Brain microvascular endothelial cell (primary cell): ENCODE data around the gene PTEN.
"Not testable (repeated sequence)": the region's sequence is repeated elsewhere in the genome, so short reads cannot be mapped to it uniquely, and the experiment has no call there.

Experiments used
- DNase-seq: peaks from one replicate; pipeline ENCODE4 v3.0.0-alpha.2; 2020
- H3K27ac ChIP-seq: fragments of 250-450 bp; sonication (Bioruptor Pico); 2 replicates; pipeline ENCODE4 v1.5.1; 2020; ENCODE audit warnings: mild to moderate bottlenecking, moderate library complexity
- H3K27me3 ChIP-seq: fragments of 250-450 bp; sonication (Bioruptor Pico); replicated peaks from 2 replicates; pipeline ENCODE4 v1.5.1; 2020; ENCODE audit warnings: mild to moderate bottlenecking
- H3K36me3 ChIP-seq: fragments of 250-450 bp; sonication (Bioruptor Pico); replicated peaks from 2 replicates; pipeline ENCODE4 v1.5.1; 2020; ENCODE audit warnings: mild to moderate bottlenecking
- H3K4me3 ChIP-seq: 2 replicates; pipeline ENCODE4 v1.5.1; 2011; ENCODE audit warnings: low read depth, mild to moderate bottlenecking, control low read depth, low read length, moderate library complexity
- CTCF ChIP-seq: IDR thresholded peaks from 2 replicates; pipeline ENCODE4 v1.5.1; 2011; ENCODE audit warnings: low read depth, mild to moderate bottlenecking, moderate library complexity, low read length, control low read depth, inconsistent platforms; ENCODE audit errors: missing control alignments
- in situ Hi-C: cut with HindIII; loops from 2 replicates; pipeline ENCODE4 v1.10.0; 2017; ENCODE audit warnings: low sequenced_read_pairs, low pct_ligation_motif_present

The PTEN gene

DNA sequence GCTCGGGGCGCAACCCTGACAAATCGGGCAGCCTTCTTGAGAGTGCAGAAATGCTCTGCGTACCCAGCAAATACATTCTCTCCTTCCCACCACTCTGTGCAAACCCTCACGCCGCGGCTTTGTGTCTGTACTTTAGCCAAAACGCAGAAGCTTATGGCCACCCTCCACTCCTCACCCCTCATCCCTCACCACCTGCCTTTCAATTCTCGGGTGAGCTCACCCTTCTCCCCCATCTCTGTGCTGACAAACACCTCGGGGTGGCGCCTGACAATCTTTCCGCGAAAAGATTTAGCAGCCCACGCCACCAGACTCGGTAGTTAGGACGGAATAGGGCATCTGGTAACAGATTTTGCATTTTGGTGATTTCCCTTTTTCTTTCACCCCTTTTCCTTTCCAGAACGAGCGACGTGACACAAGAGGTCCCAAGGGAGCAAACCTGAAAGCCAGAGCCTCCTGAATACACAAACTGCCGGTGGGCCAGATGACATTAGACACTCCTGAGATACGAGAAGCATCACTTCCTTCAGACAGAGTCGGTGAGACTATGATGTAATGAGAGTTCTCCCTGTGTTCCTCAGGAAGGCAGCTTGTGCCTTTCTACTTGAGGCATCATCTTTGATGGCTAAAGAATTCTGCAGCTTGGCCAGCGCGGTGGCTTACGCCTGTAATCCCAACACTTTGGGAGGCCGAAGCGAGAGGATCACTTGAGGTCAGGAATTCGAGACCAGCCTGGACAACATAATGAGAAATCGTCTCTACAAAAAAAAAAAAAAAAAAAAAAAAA, 44.7 kb upstream of the PTEN start:
- no peaks in the 10 kb centered on the region for H3K36me3 ChIP-seq
- in situ Hi-C loops, result no loop called here
- H3K4me3 ChIP-seq, result peak overlapping the region; percentile 87
- no peaks in the 10 kb centered on the region for H3K27me3 ChIP-seq
- peak overlapping the region; percentile 83 for H3K27ac ChIP-seq
- DNase-seq, result peak; percentile 19
- no peak for TF ChIP-seq CTCF

- Histone ChIP-seq H3K27ac (no peak overlapping the region), H3K27me3 (no peaks in the 10 kb centered on the region), H3K36me3 (no peaks in the 10 kb centered on the region), H3K4me3 (no peak overlapping the region)
- DNase-seq, result no peak
- in situ Hi-C loops, result no loop called here
- TF ChIP-seq CTCF, result no peak
Measured at GRCh38 chr10:87819289-87819585, 44.2 kb upstream of the PTEN start.

DNA sequence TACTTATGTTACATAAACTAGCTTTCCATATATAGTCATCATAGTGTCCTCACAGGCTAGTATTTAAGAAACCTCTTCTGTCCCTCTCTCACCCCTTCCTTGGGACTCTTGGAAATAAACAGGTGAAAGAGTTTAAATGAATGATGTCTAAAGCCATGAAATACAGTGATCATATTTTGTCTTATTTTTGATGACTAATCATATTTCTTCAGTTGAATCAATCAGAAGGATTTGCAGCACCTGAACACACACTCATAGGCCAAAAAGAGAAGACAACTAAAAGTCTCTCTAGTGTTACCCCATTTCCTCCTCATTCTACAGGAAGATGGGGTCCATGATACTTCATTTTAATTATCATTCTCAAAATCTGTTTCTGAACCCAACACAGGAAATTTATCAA, 36.8 kb upstream of the PTEN start:
- Histone ChIP-seq H3K27ac (no peak overlapping the region), H3K4me3 (no peak overlapping the region), H3K27me3 (no peaks in the 10 kb centered on the region), H3K36me3 (no peaks in the 10 kb centered on the region)
- in situ Hi-C loops, result no loop called here
- no peak for DNase-seq
- no peak for TF ChIP-seq CTCF

GRCh38 chr10:87827681-87828080, 35.7 kb upstream of the PTEN start:
- Histone ChIP-seq H3K4me3 (no peak overlapping the region), H3K36me3 (no peaks in the 10 kb centered on the region), H3K27me3 (no peaks in the 10 kb centered on the region), H3K27ac (no peak overlapping the region)
- in situ Hi-C loops, result no loop called here
- DNase-seq, result no peak
- TF ChIP-seq CTCF, result no peak

DNA sequence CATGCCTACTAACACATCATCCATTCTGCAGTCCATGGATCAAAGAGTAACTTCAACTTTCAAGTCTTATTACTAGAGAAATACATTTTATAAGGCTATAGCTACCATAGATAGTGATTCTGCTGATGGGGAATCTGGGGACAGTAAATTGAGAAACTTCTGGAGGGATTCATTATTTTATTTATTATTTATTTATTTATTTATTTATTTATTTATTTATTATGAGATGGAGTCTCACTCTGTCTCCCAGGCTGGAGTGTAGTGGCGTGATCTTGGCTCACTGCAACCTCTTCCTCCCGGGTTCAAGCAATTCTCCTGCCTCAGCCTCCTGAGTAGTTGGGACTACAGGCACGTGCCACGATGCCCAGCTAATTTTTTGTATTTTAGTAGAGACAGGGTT, 34.4 kb upstream of the PTEN start:
- H3K4me3 ChIP-seq, in situ Hi-C loops, H3K36me3 ChIP-seq, H3K27me3 ChIP-seq, DNase-seq, H3K27ac ChIP-seq: not testable (repeated sequence)

- H3K4me3 ChIP-seq, result no peak overlapping the region
- H3K27ac ChIP-seq, result no peak overlapping the region
- DNase-seq, result no peak
- in situ Hi-C loops, result no loop called here
- no peaks in the 10 kb centered on the region for H3K27me3 ChIP-seq
- no peak for TF ChIP-seq CTCF
- H3K36me3 ChIP-seq, result no peaks in the 10 kb centered on the region
Measured at GRCh38 chr10:87829986-87830729, 33.3 kb upstream of the PTEN start.
